HTERT RPE-1 (cell line): ENCODE results near the gene RPL35.

Source experiments
- in situ Hi-C: fragments of 300-500 bp; cut with MboI; formaldehyde crosslinking; loops from 4 replicates; pipeline ENCODE4 v1.14.3; 2020; ENCODE audit warnings: low sequenced_read_pairs

The RPL35 gene

GRCh38 chr9:124877021-124877782 lies 15.4 kb upstream of the RPL35 start:
- in situ Hi-C loops = no loop called here

- in situ Hi-C loops = no loop called here
Observed at GRCh38 chr9:124875501-124875900, 13.7 kb upstream of the RPL35 start.

GRCh38 chr9:124873664-124874063 lies 11.9 kb upstream of the RPL35 start:
- in situ Hi-C loops = no loop called here

- in situ Hi-C loops = no loop called here
Observed at GRCh38 chr9:124871156-124871561, 9.4 kb upstream of the RPL35 start.

GRCh38 chr9:124870723-124871122 lies 9.0 kb upstream of the RPL35 start:
- in situ Hi-C loops = no loop called here

- in situ Hi-C loops = no loop called here
Observed at GRCh38 chr9:124869986-124870560, 8.3 kb upstream of the RPL35 start.

GRCh38 chr9:124869466-124869985 lies 7.8 kb upstream of the RPL35 start:
- in situ Hi-C loops = no loop called here

- in situ Hi-C loops = no loop called here
Observed at GRCh38 chr9:124868511-124869465, 7.0 kb upstream of the RPL35 start.

GRCh38 chr9:124863371-124863871 lies 1.7 kb upstream of the RPL35 start:
- in situ Hi-C loops = no loop called here

- in situ Hi-C loops = no loop called here
Observed at GRCh38 chr9:124860582-124861341, 995 bp downstream of the RPL35 start.

- in situ Hi-C loops = no loop called here
Observed at GRCh38 chr9:124859803-124860581, 1.8 kb downstream of the RPL35 start.

GRCh38 chr9:124858330-124859046 lies 3.3 kb downstream of the RPL35 start:
- in situ Hi-C loops = no loop called here

- in situ Hi-C loops = no loop called here
Observed at GRCh38 chr9:124857533-124858162, 4.1 kb downstream of the RPL35 start.

- in situ Hi-C loops = no loop called here
Observed at GRCh38 chr9:124855944-124856765, 5.6 kb downstream of the RPL35 start.

- in situ Hi-C loops = no loop called here
Observed at GRCh38 chr9:124855566-124855943, 6.2 kb downstream of the RPL35 start.

GRCh38 chr9:124854822-124855221 lies 6.9 kb downstream of the RPL35 start:
- in situ Hi-C loops = no loop called here

GRCh38 chr9:124854161-124854560 lies 7.6 kb downstream of the RPL35 start:
- in situ Hi-C loops = no loop called here
